T-cell (primary cell): ENCODE measurements around the gene STRA6. TPM values are rescaled to one million over a fixed set of nuclear protein-coding genes. Genes with fewer than 3 reads are reported as not detected.
A peak's percentile ranks its signal among the peaks of the same experiment; 100 is the strongest.

ENCODE experiments used
- ATAC-seq, 4 experiments: fragments of 200-7000 bp in 3 of 4; fragments of 150-1000 bp in 1 of 4; cut with Tn5 transposase; replicated peaks in 1 of 4; 1 replicate in 3 of 4; 2 replicates in 1 of 4; pipeline ENCODE4 v1.10.0; 2021; ENCODE audit warnings: moderate library complexity in 3 of 4, mild to moderate bottlenecking in 2 of 4, moderate number of reproducible peaks in 1 of 4
- CTCF ChIA-PET, 2 donors: fragments of 300-600 bp; sonication (Branson Sonifier 250); formaldehyde crosslinking; loops; one replicate each; lab custom pipeline; 2022; ENCODE audit warnings: antibody characterized with exemption in 2 of 2; lab: Charles Lee
- POLR2A ChIA-PET, 2 donors: fragments of 300-600 bp; sonication (Branson Sonifier 250); formaldehyde crosslinking; loops; one replicate each; lab custom pipeline; 2022; ENCODE audit warnings: antibody characterized with exemption in 2 of 2; lab: Charles Lee
- DNase-seq, 35 experiments: peaks; one replicate each; pipeline versions ENCODE4 v3.0.0 to v3.0.0-alpha.2; 2013 to 2023
- H3K27ac ChIP-seq: one replicate; pipeline ENCODE4 v1.5.1; 2013; ENCODE audit warnings: low read length
- H3K27me3 ChIP-seq, 2 experiments: replicated peaks in 1 of 2; 1 replicate in 1 of 2; 2 replicates in 1 of 2; pipeline versions ENCODE4 v1.6.1 to v1.7.0; 2013; ENCODE audit warnings: low read length in 1 of 2, mixed read lengths in 1 of 2; ENCODE audit not compliant: control insufficient read depth in 2 of 2, insufficient read depth in 2 of 2; ENCODE audit errors: extremely low read depth in 1 of 2
- H3K36me3 ChIP-seq, 2 donors: 1 replicate in 1 of 2; 2 replicates in 1 of 2; pipeline versions ENCODE4 v1.6.1 to v1.7.0; 2013; ENCODE audit warnings: low read length in 1 of 2; ENCODE audit not compliant: control insufficient read depth in 2 of 2, insufficient read depth in 1 of 2; ENCODE audit errors: extremely low read depth in 1 of 2
- H3K4me1 ChIP-seq, 2 experiments: 1 replicate in 1 of 2; 2 replicates in 1 of 2; pipeline versions ENCODE4 v1.6.1 to v1.7.0; 2013; ENCODE audit warnings: low read length in 2 of 2, mixed read lengths in 1 of 2; ENCODE audit not compliant: insufficient read depth in 2 of 2, control insufficient read depth in 1 of 2; ENCODE audit errors: extremely low read depth in 1 of 2
- H3K4me3 ChIP-seq, 2 donors: 1 replicate in 1 of 2; 2 replicates in 1 of 2; pipeline versions ENCODE4 v1.5.1 to v1.7.0; 2013; ENCODE audit warnings: mild to moderate bottlenecking in 2 of 2, low read length in 1 of 2, moderate library complexity in 1 of 2; ENCODE audit not compliant: control insufficient read depth in 1 of 2; ENCODE audit errors: extremely low read depth in 1 of 2
- H3K9me3 ChIP-seq: 2 replicates; pipeline ENCODE4 v1.7.0; 2013
- H3K27ac Mint-ChIP-seq, 2 donors: one replicate each; pipeline ENCODE4 v1.8.0; 2020 to 2021; ENCODE audit warnings: mild to moderate bottlenecking in 2 of 2, mixed read lengths in 2 of 2
- H3K27me3 Mint-ChIP-seq, 2 donors: one replicate each; pipeline ENCODE4 v1.8.0; 2021 to 2022; ENCODE audit warnings: mixed read lengths in 2 of 2
- H3K36me3 Mint-ChIP-seq: one replicate; pipeline ENCODE4 v1.8.0; 2021; ENCODE audit warnings: mixed read lengths
- H3K4me1 Mint-ChIP-seq, 3 donors: one replicate each; pipeline ENCODE4 v1.8.0; 2020 to 2022; ENCODE audit warnings: mixed read lengths in 3 of 3, mild to moderate bottlenecking in 1 of 3
- H3K4me3 Mint-ChIP-seq, 3 donors: one replicate each; pipeline ENCODE4 v1.8.0; 2020 to 2022; ENCODE audit warnings: mild to moderate bottlenecking in 3 of 3, mixed read lengths in 3 of 3, moderate library complexity in 3 of 3
- H3K9me3 Mint-ChIP-seq, 3 donors: one replicate each; pipeline ENCODE4 v1.8.0; 2020 to 2022; ENCODE audit warnings: mixed read lengths in 3 of 3
- WGBS: methylation state at CpG from one replicate; pipeline ENCODE4 v1.1.5; 2013; ENCODE audit warnings: missing lambda C conversion rate; ENCODE audit not compliant: insufficient coverage; 5-methylcytosine and 5-hydroxymethylcytosine counted together
- total RNA-seq, 35 experiments: library from RNA in 6 of 35; stranded (reverse) in 6 of 35; fragments of 120-200 nt in 1 of 35; gene quantifications; one replicate each; pipeline versions ENCODE4 v1.2.1 to v1.2.4 and lab custom pipeline; 2013 to 2026

The STRA6 gene
- total RNA-seq = not detected
- not detected for total RNA-seq (2013)
- total RNA-seq (lab: John Stamatoyannopoulos, UW) = 0 to 0.06 (median 0) reads per million in 29 experiments

- DNase-seq = no peak
- H3K27ac Mint-ChIP-seq = no peak within 1 kb of the TSS
- Histone ChIP-seq H3K4me1 (peaks cover 0 to 12% of the 10 kb centered on the region in 2 experiments), H3K27ac (no peak within 1 kb of the TSS), H3K4me3 (no peak within 1 kb of the TSS), H3K27me3 (peaks cover 0 to 50% of the 10 kb centered on the region in 2 experiments), H3K9me3 (no peaks in the 10 kb centered on the region), H3K36me3 (no peaks in the 10 kb centered on the region)
- WGBS = 55% methylated on average over 10 of the region's 26 CpGs
- no peaks in the 10 kb centered on the region for H3K9me3 Mint-ChIP-seq
- POLR2A ChIA-PET = interaction anchor here in 1 of 2 donors (0.5 kb wide), 1 partner anchor 1921 kb away, joined by 3 read pairs; no protein-coding TSS in a partner anchor
- H3K27me3 Mint-ChIP-seq = peaks cover 9 to 17% of the 10 kb centered on the region in 2 donors
- H3K4me1 Mint-ChIP-seq = peaks cover 0 to 2% (median 0%) of the 10 kb centered on the region in 3 donors
- CTCF ChIA-PET = interaction anchor here in 1 of 2 donors (0.5 kb wide), 1 partner anchor 220 kb away, joined by 3 read pairs; no protein-coding TSS in a partner anchor
- peak in 1 of 4 experiments; percentile 34 for ATAC-seq
- no peaks in the 10 kb centered on the region for H3K36me3 Mint-ChIP-seq
- no peak within 1 kb of the TSS for H3K4me3 Mint-ChIP-seq
These were observed at the start of gene STRA6 for GRCh38 chr15:74202452-74203401. STRA6 (minus strand) TSS chr15:74202787; CDS start chr15:74202267, 520 bp downstream.

DNA sequence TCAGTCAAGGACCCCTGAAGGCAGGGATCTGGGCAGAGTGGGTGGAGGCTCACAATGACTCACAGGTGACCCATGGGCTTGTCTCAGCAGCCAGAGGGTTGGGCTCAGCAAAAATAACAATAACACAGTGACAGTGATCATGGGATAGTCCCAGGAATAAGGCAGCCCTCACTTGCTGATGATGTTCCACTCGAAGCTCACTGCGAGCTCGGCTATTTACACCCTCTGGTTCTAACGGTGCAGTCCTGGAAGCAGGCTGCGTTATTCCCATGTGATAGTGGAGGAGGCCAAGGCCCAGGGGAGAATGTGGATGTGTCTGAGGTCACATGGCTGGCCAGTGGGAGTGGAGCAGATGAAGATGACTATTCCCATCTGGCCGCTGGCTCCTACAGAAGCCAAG lies 49.7 kb upstream of the STRA6 start:
- ChIA-PET POLR2A (no interaction called here), CTCF (no interaction called here)
- Histone ChIP-seq H3K4me1 (no peaks in the 10 kb centered on the region), H3K9me3 (no peaks in the 10 kb centered on the region), H3K36me3 (no peaks in the 10 kb centered on the region), H3K27me3 (peaks cover 0 to 37% of the 10 kb centered on the region in 2 experiments), H3K27ac (no peak overlapping the region), H3K4me3 (no peak overlapping the region)
- DNase-seq = no peak
- Mint-ChIP-seq H3K4me1 (no peaks in the 10 kb centered on the region), H3K4me3 (no peak overlapping the region), H3K9me3 (no peaks in the 10 kb centered on the region), H3K27ac (no peak overlapping the region), H3K27me3 (peaks cover 8 to 13% of the 10 kb centered on the region in 2 donors), H3K36me3 (no peaks in the 10 kb centered on the region)
- 57% methylated on average over 5 of the region's 6 CpGs for WGBS
- no peak for ATAC-seq

DNA sequence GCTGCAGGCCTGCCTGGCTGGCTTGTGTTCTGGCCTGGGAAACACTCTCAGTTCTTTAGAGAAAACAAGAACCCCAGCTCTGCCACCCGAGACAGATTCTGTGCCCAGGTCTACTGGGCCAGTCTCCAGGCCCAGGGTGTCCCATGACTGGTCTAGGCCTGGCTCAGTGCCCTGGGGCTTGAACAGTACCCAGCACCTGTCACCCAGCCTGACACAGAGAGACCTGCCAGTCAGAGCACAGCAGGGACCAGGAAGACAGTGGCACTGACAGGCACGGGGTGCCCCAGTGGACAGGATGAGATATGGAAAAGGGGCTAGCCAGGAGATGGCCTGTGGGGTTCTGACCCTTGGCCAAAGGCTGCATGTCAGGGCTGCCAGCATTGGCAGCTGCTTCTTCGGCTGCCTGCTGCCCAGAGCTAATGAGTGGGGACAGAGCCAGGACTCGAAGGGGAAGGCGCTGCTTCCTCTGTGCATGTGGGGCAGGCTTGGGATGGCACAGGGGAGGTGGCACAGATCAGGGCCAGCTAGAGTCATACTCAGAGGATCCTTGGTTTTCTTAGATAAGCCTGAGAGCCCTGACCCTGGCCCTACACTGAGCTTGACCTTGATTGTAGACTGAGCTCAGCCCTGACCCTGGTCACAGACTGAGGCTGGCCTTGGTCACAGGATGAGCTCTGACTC lies 48.7 kb upstream of the STRA6 start:
- no peaks in the 10 kb centered on the region for H3K9me3 ChIP-seq
- H3K9me3 Mint-ChIP-seq = no peaks in the 10 kb centered on the region
- ATAC-seq = no peak
- ChIA-PET POLR2A (no interaction called here), CTCF (interaction anchor here in 1 of 2 donors (0.5 kb wide), 1 partner anchor 237 kb away, joined by 3 read pairs; no protein-coding TSS in a partner anchor)
- peaks cover 7 to 15% of the 10 kb centered on the region in 2 donors for H3K27me3 Mint-ChIP-seq
- peaks cover 0 to 28% of the 10 kb centered on the region in 2 experiments for H3K27me3 ChIP-seq
- no peak overlapping the region for H3K27ac ChIP-seq
- whole genome bisulfite sequencing = 90% methylated on average over 5 of the region's 5 CpGs
- H3K4me3 ChIP-seq = no peak overlapping the region
- no peak for DNase-seq
- H3K36me3 Mint-ChIP-seq = no peaks in the 10 kb centered on the region
- H3K4me1 ChIP-seq = no peaks in the 10 kb centered on the region
- no peaks in the 10 kb centered on the region for H3K4me1 Mint-ChIP-seq
- no peak overlapping the region for H3K4me3 Mint-ChIP-seq
- no peak overlapping the region for H3K27ac Mint-ChIP-seq
- H3K36me3 ChIP-seq = no peaks in the 10 kb centered on the region

DNA sequence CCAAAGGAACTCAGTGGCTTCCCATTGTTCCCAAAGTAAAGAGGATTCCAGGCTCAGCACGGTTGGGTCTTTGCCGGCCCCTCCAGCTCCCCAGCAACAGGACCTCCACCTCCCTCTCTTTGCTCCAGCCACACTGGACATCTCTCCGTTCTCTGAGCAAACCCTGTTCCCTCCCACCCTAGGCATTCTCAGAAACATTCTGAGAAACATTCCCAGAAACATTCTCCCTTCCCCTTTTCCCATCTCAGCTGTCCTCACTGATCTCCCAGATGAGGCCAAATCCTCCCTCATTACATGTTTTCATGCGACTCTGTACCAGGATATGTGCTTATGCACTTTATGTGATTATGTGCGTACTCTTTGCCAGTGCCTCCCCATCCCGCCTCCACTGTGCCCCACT lies 47.7 kb upstream of the STRA6 start:
- H3K9me3 Mint-ChIP-seq = no peaks in the 10 kb centered on the region
- H3K27ac ChIP-seq = no peak overlapping the region
- H3K27ac Mint-ChIP-seq = no peak overlapping the region
- H3K4me3 ChIP-seq = no peak overlapping the region
- H3K4me1 ChIP-seq = peaks cover 2 to 5% of the 10 kb centered on the region in 2 experiments
- peaks cover 0 to 27% of the 10 kb centered on the region in 2 experiments for H3K27me3 ChIP-seq
- ATAC-seq (no peak), DNase-seq (no peak)
- peaks cover 14 to 20% of the 10 kb centered on the region in 2 donors for H3K27me3 Mint-ChIP-seq
- peaks cover under 1 to 5% (median 3%) of the 10 kb centered on the region in 3 donors for H3K4me1 Mint-ChIP-seq
- no peak overlapping the region for H3K4me3 Mint-ChIP-seq
- no peaks in the 10 kb centered on the region for H3K36me3 Mint-ChIP-seq
- ChIA-PET CTCF (no interaction called here), POLR2A (no interaction called here)
- H3K36me3 ChIP-seq = no peaks in the 10 kb centered on the region
- H3K9me3 ChIP-seq = no peaks in the 10 kb centered on the region
- WGBS = 90% methylated on average over 5 of the region's 6 CpGs

DNA sequence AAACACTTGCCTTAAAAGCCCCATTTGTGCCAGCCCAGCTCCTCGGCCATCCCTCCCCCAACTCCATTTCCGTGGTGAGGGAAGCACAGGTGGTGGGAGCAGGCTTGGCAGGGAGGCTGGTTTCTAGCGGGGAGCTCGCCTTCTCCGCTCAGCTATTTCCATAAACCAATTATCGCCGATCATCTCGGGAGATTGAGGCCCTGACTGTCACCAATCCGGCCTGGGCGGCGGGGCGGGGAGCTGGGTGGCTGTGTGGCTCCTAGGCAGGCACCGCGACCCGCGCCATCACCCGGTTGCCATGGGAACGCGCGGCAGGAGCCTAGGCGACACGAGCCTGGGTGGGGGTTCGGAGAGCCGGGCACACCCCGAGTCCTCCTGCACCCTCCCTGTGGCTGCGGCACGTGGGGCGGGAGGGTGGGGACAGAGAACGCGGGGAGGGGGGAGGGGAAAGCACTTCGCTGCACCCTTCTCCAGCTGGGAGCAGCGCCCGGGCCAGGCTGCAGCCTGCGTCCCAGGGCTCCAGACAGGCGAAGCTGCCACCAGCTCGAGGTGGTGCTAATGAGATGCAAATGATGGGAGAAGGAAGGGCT lies 42.9 kb upstream of the STRA6 start:
- Histone ChIP-seq H3K4me1 (peaks cover 5 to 16% of the 10 kb centered on the region in 2 experiments), H3K27me3 (peaks cover 0 to 54% of the 10 kb centered on the region in 2 experiments), H3K27ac (no peak overlapping the region), H3K36me3 (no peaks in the 10 kb centered on the region), H3K4me3 (peak overlapping the region in 1 of 2 donors; percentile 23), H3K9me3 (no peaks in the 10 kb centered on the region)
- peaks cover 9 to 13% (median 11%) of the 10 kb centered on the region in 3 donors for H3K4me1 Mint-ChIP-seq
- 4% methylated on average over 16 of the region's 36 CpGs for WGBS
- no peaks in the 10 kb centered on the region for H3K9me3 Mint-ChIP-seq
- ChIA-PET CTCF (no interaction called here), POLR2A (no interaction called here)
- no peak overlapping the region for H3K27ac Mint-ChIP-seq
- H3K36me3 Mint-ChIP-seq = no peaks in the 10 kb centered on the region
- DNase-seq (peak in 10 of 35 experiments; percentile 4 to 27 (median 11)), ATAC-seq (peak in 2 of 4 experiments; percentile 32 to 53)
- H3K4me3 Mint-ChIP-seq = peak overlapping the region in 2 of 3 donors; percentile 28 to 45
- peaks cover 42 to 49% of the 10 kb centered on the region in 2 donors for H3K27me3 Mint-ChIP-seq
